ENCODE results near the gene NCAM2.

DNA sequence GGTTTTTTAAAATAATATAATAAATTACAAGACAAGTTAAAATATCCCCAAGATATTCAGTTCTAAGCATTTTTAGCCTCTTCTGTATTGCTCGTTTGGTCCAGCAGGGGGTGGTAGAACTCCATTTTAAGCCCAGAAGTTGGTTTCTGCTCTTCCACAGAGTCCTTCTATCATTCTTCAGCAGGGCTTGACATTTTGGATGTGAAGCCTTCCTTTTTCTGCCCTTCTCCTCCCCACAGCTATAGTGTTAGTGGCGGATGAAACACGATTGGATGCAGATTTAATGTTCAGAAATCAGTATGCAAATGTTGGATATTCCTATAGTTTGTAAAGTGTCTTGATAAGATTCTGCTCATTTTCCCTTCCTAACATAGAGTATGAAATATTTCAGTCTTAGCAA lies 1.4 kb downstream of the NCAM2 start:
- TF ChIP-seq, protein P1, sequence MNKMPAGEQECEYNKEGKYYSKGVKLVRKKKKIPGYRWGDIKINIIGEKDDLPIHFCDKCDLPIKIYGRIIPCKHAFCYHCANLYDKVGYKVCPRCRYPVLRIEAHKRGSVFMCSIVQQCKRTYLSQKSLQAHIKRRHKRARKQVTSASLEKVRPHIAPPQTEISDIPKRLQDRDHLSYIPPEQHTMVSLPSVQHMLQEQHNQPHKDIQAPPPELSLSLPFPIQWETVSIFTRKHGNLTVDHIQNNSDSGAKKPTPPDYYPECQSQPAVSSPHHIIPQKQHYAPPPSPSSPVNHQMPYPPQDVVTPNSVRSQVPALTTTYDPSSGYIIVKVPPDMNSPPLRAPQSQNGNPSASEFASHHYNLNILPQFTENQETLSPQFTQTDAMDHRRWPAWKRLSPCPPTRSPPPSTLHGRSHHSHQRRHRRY (tag by site-specific recombination; IDR thresholded peaks at IDR 0.05) = no peak
- TF ChIP-seq, protein P2, sequence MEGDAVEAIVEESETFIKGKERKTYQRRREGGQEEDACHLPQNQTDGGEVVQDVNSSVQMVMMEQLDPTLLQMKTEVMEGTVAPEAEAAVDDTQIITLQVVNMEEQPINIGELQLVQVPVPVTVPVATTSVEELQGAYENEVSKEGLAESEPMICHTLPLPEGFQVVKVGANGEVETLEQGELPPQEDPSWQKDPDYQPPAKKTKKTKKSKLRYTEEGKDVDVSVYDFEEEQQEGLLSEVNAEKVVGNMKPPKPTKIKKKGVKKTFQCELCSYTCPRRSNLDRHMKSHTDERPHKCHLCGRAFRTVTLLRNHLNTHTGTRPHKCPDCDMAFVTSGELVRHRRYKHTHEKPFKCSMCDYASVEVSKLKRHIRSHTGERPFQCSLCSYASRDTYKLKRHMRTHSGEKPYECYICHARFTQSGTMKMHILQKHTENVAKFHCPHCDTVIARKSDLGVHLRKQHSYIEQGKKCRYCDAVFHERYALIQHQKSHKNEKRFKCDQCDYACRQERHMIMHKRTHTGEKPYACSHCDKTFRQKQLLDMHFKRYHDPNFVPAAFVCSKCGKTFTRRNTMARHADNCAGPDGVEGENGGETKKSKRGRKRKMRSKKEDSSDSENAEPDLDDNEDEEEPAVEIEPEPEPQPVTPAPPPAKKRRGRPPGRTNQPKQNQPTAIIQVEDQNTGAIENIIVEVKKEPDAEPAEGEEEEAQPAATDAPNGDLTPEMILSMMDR (tag by site-specific recombination; IDR thresholded peaks at IDR 0.05) = no peak
